ENCODE results near the gene TTPAL.

The TTPAL gene

GRCh38 chr20:44542890-44543289 lies 67.2 kb downstream of the TTPAL start:
- Histone ChIP-seq H3K4me3 (ENCODE audit: low read depth in 1 of 2, low read length in 1 of 2) (no peak overlapping the region), H3K27ac (no peak overlapping the region), H3K36me3 (no peaks in the 10 kb centered on the region), H3K9me3 (no peaks in the 10 kb centered on the region), H3K4me1 (ENCODE audit: control insufficient read depth in 1 of 2, insufficient read depth in 1 of 2, low read depth in 1 of 2, low read length in 1 of 2) (no peaks in the 10 kb centered on the region), H3K27me3 (no peaks in the 10 kb centered on the region)
- TF ChIP-seq CTCF (IDR thresholded peaks at IDR 0.05): no peak

- no peak for TF ChIP-seq CTCF (IDR thresholded peaks at IDR 0.05)
- Histone ChIP-seq H3K4me1 (ENCODE audit: control insufficient read depth in 1 of 2, insufficient read depth in 1 of 2, low read depth in 1 of 2, low read length in 1 of 2) (no peaks in the 10 kb centered on the region), H3K27me3 (no peaks in the 10 kb centered on the region), H3K36me3 (no peaks in the 10 kb centered on the region), H3K27ac (no peak overlapping the region), H3K9me3 (no peaks in the 10 kb centered on the region), H3K4me3 (ENCODE audit: low read depth in 1 of 2, low read length in 1 of 2) (no peak overlapping the region)
Observed at GRCh38 chr20:44543358-44543757, 67.7 kb downstream of the TTPAL start.

Measured in neutrophil (primary cell).